Tibial nerve (tissue), 4 donors: ENCODE data around the gene SLU7. TPM values are rescaled to one million over a fixed set of nuclear protein-coding genes. Genes with fewer than 3 reads are reported as not detected.

Experiments used
- DNase-seq, 2 donors: peaks; one replicate each; pipeline ENCODE4 v3.0.0-alpha.2; 2019; ENCODE audit warnings: low spot score in 2 of 2
- H3K27ac ChIP-seq, 4 donors: fragments of 200-600 bp; sonication (generic) in 3 of 4; one replicate each; pipeline ENCODE4 v1.5.1; 2017 to 2019; ENCODE audit warnings: mild to moderate bottlenecking in 1 of 4
- H3K27me3 ChIP-seq, 2 donors: fragments of 200-600 bp; sonication (generic) in 1 of 2; one replicate each; pipeline versions ENCODE4 v1.5.1 to v1.6.0; 2017 to 2019
- H3K36me3 ChIP-seq, 3 donors: fragments of 200-600 bp; sonication (generic); one replicate each; pipeline ENCODE4 v1.5.1; 2018 to 2019
- H3K4me1 ChIP-seq, 4 donors: fragments of 200-600 bp; sonication (generic) in 3 of 4; one replicate each; pipeline ENCODE4 v1.5.1; 2017 to 2019
- H3K4me3 ChIP-seq, 4 donors: fragments of 200-600 bp; sonication (generic) in 3 of 4; one replicate each; pipeline ENCODE4 v1.5.1; 2017 to 2019; ENCODE audit warnings: mild to moderate bottlenecking in 1 of 4, moderate library complexity in 1 of 4
- H3K9me3 ChIP-seq, 4 donors: fragments of 200-600 bp; sonication (generic) in 3 of 4; one replicate each; pipeline ENCODE4 v1.5.1; 2017 to 2019
- EP300 ChIP-seq, 2 donors: sonication (generic); formaldehyde crosslinking; IDR thresholded peaks; one replicate each; pipeline ENCODE4 v1.6.1; 2017; ENCODE audit warnings: antibody characterized with exemption in 2 of 2, mild to moderate bottlenecking in 1 of 2
- POLR2A ChIP-seq, 2 donors: fragments of 450-650 bp; IDR thresholded peaks; one replicate each; pipeline ENCODE4 v1.6.1; 2017; ENCODE audit warnings: antibody characterized with exemption in 2 of 2, mild to moderate bottlenecking in 2 of 2, moderate library complexity in 2 of 2
- WGBS, 2 donors: methylation state at CpG; one replicate each; pipeline ENCODE4 v1.1.5; 2018; 5-methylcytosine and 5-hydroxymethylcytosine counted together
- total RNA-seq, 4 donors: library from RNA; depleted of rRNA; stranded (reverse); fragments of >200 nt; gene quantifications; one replicate each; pipeline ENCODE4 v1.1.0, GENCODE V29; 2016
- TF ChIP-seq, protein P1 (sequence below), 5 experiments: fragments of 200-600 bp in 3 of 5; fragments of 450-650 bp in 2 of 5; sonication (generic) in 3 of 5; IDR thresholded peaks; one replicate each; pipeline ENCODE4 v1.5.1; 2016 to 2019; ENCODE audit warnings: antibody characterized with exemption in 5 of 5, mild to moderate bottlenecking in 3 of 5, moderate library complexity in 2 of 5

The SLU7 gene
- total RNA-seq, 4 donors from 2014 or later: 68.2 to 76.8 (median 71.1) TPM

DNA sequence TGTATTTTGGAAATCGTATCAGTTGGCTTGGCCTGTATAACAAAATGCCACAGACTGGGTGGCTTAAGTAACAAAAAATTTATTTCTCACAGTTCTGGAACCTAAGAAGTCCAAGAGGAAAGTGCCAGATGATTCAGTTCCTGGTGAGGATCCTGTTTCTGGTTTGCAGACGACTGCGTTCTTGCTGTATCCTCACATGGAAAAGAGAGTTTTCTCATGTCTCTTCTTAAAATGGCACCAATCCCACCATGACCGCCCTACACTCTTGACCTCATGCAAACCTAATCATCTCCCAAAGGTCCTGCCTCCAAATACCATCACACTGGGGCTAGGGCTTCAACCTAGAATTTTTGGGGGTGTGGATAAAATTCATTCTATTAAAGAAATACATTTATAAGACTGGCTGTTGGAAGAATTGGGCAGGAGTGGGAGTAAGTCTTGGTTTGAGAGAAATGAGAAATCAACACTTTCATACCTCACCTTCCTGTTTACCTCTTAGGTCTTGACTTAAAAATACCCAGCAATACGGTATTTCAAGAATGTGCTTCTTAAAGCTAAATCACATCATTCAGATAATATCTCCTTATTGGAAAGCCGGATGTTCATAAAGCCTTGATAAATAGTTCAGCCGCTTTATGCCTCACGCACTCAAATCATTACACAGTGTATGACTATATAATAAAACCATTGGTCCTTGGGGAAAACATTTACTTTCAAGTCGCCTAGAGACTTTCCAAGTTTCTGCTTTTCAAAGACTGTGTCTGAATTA is 31.5 kb upstream of the SLU7 start:
- Histone ChIP-seq H3K9me3 (no peaks in the 10 kb centered on the region), H3K36me3 (no peaks in the 10 kb centered on the region), H3K4me3 (no peak overlapping the region), H3K27ac (no peak overlapping the region), H3K27me3 (no peaks in the 10 kb centered on the region), H3K4me1 (peaks cover 0 to 9% (median 4%) of the 10 kb centered on the region in 4 donors)
- DNase-seq: no peak
- 87 to 88% methylated on average over 9 of the region's 9 CpGs for WGBS, 2 donors
- TF ChIP-seq EP300 (IDR thresholded peaks at IDR 0.05) (no peak), POLR2A (IDR thresholded peaks at IDR 0.05) (no peak)
- TF ChIP-seq, protein P1, sequence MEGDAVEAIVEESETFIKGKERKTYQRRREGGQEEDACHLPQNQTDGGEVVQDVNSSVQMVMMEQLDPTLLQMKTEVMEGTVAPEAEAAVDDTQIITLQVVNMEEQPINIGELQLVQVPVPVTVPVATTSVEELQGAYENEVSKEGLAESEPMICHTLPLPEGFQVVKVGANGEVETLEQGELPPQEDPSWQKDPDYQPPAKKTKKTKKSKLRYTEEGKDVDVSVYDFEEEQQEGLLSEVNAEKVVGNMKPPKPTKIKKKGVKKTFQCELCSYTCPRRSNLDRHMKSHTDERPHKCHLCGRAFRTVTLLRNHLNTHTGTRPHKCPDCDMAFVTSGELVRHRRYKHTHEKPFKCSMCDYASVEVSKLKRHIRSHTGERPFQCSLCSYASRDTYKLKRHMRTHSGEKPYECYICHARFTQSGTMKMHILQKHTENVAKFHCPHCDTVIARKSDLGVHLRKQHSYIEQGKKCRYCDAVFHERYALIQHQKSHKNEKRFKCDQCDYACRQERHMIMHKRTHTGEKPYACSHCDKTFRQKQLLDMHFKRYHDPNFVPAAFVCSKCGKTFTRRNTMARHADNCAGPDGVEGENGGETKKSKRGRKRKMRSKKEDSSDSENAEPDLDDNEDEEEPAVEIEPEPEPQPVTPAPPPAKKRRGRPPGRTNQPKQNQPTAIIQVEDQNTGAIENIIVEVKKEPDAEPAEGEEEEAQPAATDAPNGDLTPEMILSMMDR (IDR thresholded peaks at IDR 0.05): no peak

DNA sequence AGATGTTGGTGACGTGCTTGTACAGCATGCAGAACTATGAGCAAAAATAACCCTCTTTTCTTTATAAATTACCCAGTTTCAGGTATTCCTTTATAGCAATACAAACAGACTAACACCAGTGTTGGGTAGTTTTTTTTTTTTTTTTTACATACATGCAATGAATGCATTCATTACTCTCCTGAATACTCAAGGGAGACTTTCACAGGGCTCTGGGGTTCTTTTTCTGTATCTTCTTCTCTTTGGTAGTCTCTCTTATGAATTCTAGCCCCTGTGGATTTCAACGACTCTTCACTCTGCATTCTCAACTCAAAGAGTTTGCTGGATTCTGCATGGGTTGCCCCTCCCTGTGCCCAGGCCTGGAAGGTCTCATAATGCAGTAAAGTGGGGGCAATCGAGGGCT is 30.6 kb upstream of the SLU7 start:
- Histone ChIP-seq H3K27ac (no peak overlapping the region), H3K4me3 (no peak overlapping the region), H3K9me3 (no peaks in the 10 kb centered on the region), H3K27me3 (no peaks in the 10 kb centered on the region), H3K36me3 (no peaks in the 10 kb centered on the region), H3K4me1 (peaks cover 0 to 8% (median 4%) of the 10 kb centered on the region in 4 donors)
- 89 to 92% methylated on average over 3 of the region's 3 CpGs for WGBS, 2 donors
- TF ChIP-seq POLR2A (IDR thresholded peaks at IDR 0.05) (no peak), EP300 (IDR thresholded peaks at IDR 0.05) (no peak)
- TF ChIP-seq, protein P1 (IDR thresholded peaks at IDR 0.05): no peak
- no peak for DNase-seq

DNA sequence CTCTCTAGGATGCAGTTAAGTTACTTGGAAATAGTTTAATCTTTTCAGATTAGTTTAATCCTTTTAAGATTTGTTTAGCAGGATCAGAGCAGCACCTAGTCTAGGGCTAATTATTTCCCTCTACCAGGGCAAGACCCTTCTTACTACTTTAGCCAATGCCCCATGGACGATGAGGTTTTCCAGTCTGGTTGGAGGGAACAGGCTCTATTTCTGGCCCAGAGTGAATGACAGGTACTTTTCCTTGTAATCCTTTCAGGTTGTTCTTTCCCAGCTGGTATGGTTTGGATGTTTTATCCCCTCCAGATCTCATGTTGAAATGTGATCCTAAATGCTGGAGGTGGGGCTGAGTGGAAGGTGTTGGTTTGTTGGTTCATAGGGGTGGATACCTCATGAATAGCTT is 30.0 kb upstream of the SLU7 start:
- TF ChIP-seq POLR2A (IDR thresholded peaks at IDR 0.05): no peak
- TF ChIP-seq EP300 (IDR thresholded peaks at IDR 0.05): no peak
- Histone ChIP-seq H3K36me3 (no peaks in the 10 kb centered on the region), H3K27ac (no peak overlapping the region), H3K9me3 (no peaks in the 10 kb centered on the region), H3K27me3 (no peaks in the 10 kb centered on the region), H3K4me1 (peaks cover 0 to 8% (median 4%) of the 10 kb centered on the region in 4 donors), H3K4me3 (no peak overlapping the region)
- WGBS, 2 donors: 92 to 95% methylated on average over 1 of the region's 1 CpG
- DNase-seq: no peak

DNA sequence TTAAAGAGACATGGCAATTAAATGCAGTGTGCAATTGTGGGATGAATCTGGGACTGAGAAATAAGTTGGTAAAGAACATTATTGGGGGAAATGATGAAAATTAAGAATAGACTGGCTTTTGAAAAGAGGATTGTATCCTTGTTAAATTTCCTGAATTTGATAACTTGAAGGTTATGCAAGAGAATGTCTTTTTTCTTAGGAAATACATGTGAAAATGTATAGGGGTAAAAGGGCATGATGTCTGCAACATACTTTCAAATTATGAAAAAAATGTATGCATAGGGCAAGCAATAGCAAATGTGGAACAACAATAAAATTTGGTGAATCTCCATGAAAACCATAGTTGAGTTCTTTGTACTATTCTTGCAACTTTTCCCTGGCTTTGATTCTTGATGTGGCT is 26.9 kb upstream of the SLU7 start:
- DNase-seq: no peak
- TF ChIP-seq, protein P1 (IDR thresholded peaks at IDR 0.05): no peak
- TF ChIP-seq POLR2A (IDR thresholded peaks at IDR 0.05) (no peak), EP300 (IDR thresholded peaks at IDR 0.05) (no peak)
- Histone ChIP-seq H3K4me3 (no peak overlapping the region), H3K27me3 (no peaks in the 10 kb centered on the region), H3K9me3 (no peaks in the 10 kb centered on the region), H3K36me3 (no peaks in the 10 kb centered on the region), H3K4me1 (peaks cover 0 to 19% (median 0%) of the 10 kb centered on the region in 4 donors), H3K27ac (no peak overlapping the region)

DNA sequence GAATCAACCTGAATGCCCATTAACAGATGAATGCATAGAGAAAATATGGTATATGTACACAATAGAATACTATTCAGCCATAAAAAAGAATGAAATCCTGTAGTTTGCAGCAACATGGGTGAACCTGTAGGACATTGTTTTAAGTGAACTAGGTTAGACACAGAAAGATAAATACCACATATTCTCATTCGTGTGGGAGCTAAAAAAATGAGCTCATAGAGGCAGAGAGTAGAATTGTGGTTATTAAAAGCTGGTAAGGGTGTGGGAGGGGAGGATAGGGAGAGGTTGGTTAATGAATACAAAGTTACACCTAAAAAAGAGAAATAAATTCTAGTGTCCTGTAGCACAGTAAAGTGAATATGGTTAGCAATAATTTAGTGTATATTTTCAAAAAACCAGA is 26.3 kb upstream of the SLU7 start:
- H3K4me1 ChIP-seq: peaks cover 0 to 19% (median 0%) of the 10 kb centered on the region in 4 donors

More for the DNA sequence above, 26.3 kb upstream of the SLU7 start:
- no peaks in the 10 kb centered on the region for H3K9me3 ChIP-seq
- TF ChIP-seq, protein P1 (IDR thresholded peaks at IDR 0.05): no peak
- TF ChIP-seq POLR2A (IDR thresholded peaks at IDR 0.05) (no peak), EP300 (IDR thresholded peaks at IDR 0.05) (no peak)
- no peaks in the 10 kb centered on the region for H3K27me3 ChIP-seq
- no peak overlapping the region for H3K4me3 ChIP-seq
- no peak for DNase-seq
- H3K27ac ChIP-seq: no peak overlapping the region
- no peaks in the 10 kb centered on the region for H3K36me3 ChIP-seq
- WGBS, 2 donors: 80 to 82% methylated on average over 1 of the region's 1 CpG
